ENCODE results near the gene RP2.

The RP2 gene

GRCh38 chrX:46844913-46845312, 8.1 kb downstream of the RP2 start:
- no peak for DNase-seq (ENCODE audit: low read depth)

- no peak for DNase-seq (ENCODE audit: low read depth)
Measured at GRCh38 chrX:46849933-46850332, 13.1 kb downstream of the RP2 start.

GRCh38 chrX:46850771-46851170, 13.9 kb downstream of the RP2 start:
- no peak for DNase-seq (ENCODE audit: low read depth)

- no peak for DNase-seq (ENCODE audit: low read depth)
Measured at GRCh38 chrX:46856483-46856882, 19.6 kb downstream of the RP2 start.

- no peak for DNase-seq (ENCODE audit: low read depth)
Measured at GRCh38 chrX:46860557-46860956, 23.7 kb downstream of the RP2 start.

- no peak for DNase-seq (ENCODE audit: low read depth)
Measured at GRCh38 chrX:46863072-46863471, 26.2 kb downstream of the RP2 start.

- no peak for DNase-seq (ENCODE audit: low read depth)
Measured at GRCh38 chrX:46864606-46865005, 27.8 kb downstream of the RP2 start.

- peak; percentile 33 for DNase-seq (ENCODE audit: low read depth)
Measured at GRCh38 chrX:46865281-46865680, 28.4 kb downstream of the RP2 start.

- no peak for DNase-seq (ENCODE audit: low read depth)
Measured at GRCh38 chrX:46866726-46867125, 29.9 kb downstream of the RP2 start.

- no peak for DNase-seq (ENCODE audit: low read depth)
Measured at GRCh38 chrX:46873746-46874145, 36.9 kb downstream of the RP2 start.

GRCh38 chrX:46876901-46877300, 40.1 kb downstream of the RP2 start:
- DNase-seq (ENCODE audit: low read depth) = no peak

- no peak for DNase-seq (ENCODE audit: low read depth)
Measured at GRCh38 chrX:46882266-46882665, 45.4 kb downstream of the RP2 start.

GRCh38 chrX:46884799-46885198, 48.0 kb downstream of the RP2 start:
- no peak for DNase-seq (ENCODE audit: low read depth)

- DNase-seq (ENCODE audit: low read depth) = no peak
Measured at GRCh38 chrX:46898207-46898606, 61.4 kb downstream of the RP2 start.

- peak; percentile 24 for DNase-seq (ENCODE audit: low read depth)
Measured at GRCh38 chrX:46903458-46904242, 66.8 kb downstream of the RP2 start.

GRCh38 chrX:46904626-46905025, 67.8 kb downstream of the RP2 start:
- no peak for DNase-seq (ENCODE audit: low read depth)

GRCh38 chrX:46910415-46910814, 73.6 kb downstream of the RP2 start:
- no peak for DNase-seq (ENCODE audit: low read depth)

GRCh38 chrX:46912098-46912602, 75.3 kb downstream of the RP2 start, which contains the start of gene JADE3:
Gene JADE3, plus strand, starts transcription at chrX:46912421. Its CDS starts 72,474 bp downstream, at chrX:46984895.
- DNase-seq (ENCODE audit: low read depth) = no peak

- DNase-seq (ENCODE audit: low read depth) = no peak
Measured at GRCh38 chrX:46912603-46913491, 76.0 kb downstream of the RP2 start.

- no peak for DNase-seq (ENCODE audit: low read depth)
Measured at GRCh38 chrX:46913667-46914066, 76.8 kb downstream of the RP2 start.

GRCh38 chrX:46916273-46916672, 79.4 kb downstream of the RP2 start:
- DNase-seq (ENCODE audit: low read depth) = no peak

- no peak for DNase-seq (ENCODE audit: low read depth)
Measured at GRCh38 chrX:46917622-46918021, 80.8 kb downstream of the RP2 start.

GRCh38 chrX:46918434-46918833, 81.6 kb downstream of the RP2 start:
- DNase-seq (ENCODE audit: low read depth) = no peak

Measured in HS-5 (cell line).